Stimulated activated CD8-positive, alpha-beta memory T cell treated with anti-CD3 and anti-CD28 coated beads, Interleukin-4, amount 100 ng/mL, for 24 hours (primary cell): ENCODE data around the gene PTPRN2.
"Not testable (repeated sequence)": the region's sequence is repeated elsewhere in the genome, so short reads cannot be mapped to it uniquely, and the experiment has no call there.

ENCODE experiments used
- DNase-seq: peaks from one replicate; pipeline ENCODE4 v3.0.0-alpha.2; 2020; ENCODE audit warnings: low read depth

PTPRN2 gene

DNA sequence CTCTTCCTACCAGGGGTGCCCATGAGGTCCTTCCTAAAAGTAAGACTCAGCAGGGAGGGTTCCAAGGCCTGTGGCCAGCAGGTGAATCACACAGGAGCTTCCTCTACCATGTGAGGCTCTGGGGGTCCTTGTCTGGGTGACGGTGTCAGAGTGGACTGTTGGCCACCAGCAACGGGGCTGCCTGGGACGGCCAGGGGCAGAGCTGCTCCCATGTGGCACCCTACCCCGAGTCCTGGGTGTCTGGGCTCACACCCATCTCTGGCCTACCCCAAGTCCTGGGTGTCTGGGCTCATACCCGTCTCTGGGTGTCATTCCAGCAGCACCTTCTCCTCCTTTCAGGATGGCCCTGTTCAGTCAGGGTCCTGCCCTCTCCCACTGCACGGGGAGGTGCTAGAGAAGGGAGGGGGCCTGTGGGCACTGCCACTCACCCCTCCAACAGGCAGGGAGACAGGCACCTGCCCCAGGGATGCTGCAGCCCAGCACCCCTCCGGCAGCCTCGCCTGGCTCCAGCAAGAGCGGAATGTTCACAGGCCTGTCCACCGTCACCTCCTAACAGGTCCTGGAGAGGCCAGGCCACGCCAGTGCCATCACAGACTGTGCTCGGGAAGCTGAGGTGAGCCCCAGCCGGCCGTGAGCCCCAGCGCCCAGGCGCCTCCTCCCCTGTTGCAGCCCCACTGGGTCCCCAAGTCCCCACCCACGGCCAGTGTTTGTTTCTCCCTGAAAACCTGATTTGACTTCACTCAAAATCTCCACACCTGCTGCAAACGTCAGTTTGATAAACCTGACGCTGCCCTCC lies 143.7 kb downstream of the PTPRN2 start:
- no peak for DNase-seq

DNA sequence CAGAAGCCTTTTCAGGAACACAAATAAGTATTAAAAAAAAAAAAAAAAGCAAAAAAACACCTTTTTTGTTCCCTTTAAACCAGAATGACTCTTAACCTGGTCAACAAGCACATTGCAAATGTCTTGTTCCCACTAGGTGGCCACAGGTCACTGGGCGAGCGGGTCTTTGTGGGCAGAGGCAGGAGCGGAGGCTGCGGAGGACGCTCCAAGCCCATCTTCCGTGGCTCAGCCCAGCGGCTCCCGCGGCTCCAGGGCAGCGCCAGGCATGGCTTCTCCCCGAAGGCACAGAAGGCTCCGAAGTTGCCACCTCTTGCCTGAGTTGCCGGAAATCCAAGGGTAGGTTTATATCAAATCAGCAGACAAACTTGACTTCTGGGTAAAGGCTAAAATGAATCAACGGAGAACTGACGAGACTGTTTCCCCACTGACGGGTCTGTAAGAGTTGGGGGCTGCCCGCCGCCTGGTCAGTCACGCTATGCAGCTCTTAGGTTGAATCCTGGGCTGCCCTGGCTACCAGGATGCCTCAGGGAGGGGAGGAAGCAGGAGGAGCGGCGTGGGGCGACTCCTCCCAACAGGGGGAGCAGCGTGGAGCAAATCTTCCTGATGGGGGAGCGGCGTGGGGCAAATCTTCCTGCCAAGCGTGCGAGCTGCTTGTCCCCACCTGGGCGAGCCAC lies 144.5 kb downstream of the PTPRN2 start:
- DNase-seq: no peak

GRCh38 chr7:158442260-158442659 lies 145.4 kb downstream of the PTPRN2 start:
- DNase-seq: no peak

GRCh38 chr7:158439035-158439434 lies 148.6 kb downstream of the PTPRN2 start:
- no peak for DNase-seq

GRCh38 chr7:158432369-158433341 lies 155.0 kb downstream of the PTPRN2 start:
- no peak for DNase-seq

DNA sequence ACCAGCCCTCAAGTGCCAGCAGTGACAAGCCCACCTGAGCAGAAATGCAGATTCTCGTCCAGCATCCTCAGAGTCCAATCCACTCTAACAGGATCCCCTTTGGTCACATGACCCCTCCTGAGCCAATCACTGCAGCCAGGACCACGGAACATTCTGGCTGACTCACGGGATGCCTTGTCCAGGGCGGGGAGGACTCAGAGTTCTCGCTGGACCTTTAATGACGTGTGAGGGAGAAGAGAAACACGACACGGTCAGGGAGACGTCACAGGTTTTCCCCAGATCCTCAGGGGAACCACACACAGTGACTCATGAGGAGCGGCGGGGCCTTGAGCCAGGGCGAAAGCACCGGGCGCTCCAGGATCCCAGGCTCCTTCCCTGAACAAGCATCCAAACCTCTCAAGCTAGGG lies 155.7 kb downstream of the PTPRN2 start:
- DNase-seq: no peak

DNA sequence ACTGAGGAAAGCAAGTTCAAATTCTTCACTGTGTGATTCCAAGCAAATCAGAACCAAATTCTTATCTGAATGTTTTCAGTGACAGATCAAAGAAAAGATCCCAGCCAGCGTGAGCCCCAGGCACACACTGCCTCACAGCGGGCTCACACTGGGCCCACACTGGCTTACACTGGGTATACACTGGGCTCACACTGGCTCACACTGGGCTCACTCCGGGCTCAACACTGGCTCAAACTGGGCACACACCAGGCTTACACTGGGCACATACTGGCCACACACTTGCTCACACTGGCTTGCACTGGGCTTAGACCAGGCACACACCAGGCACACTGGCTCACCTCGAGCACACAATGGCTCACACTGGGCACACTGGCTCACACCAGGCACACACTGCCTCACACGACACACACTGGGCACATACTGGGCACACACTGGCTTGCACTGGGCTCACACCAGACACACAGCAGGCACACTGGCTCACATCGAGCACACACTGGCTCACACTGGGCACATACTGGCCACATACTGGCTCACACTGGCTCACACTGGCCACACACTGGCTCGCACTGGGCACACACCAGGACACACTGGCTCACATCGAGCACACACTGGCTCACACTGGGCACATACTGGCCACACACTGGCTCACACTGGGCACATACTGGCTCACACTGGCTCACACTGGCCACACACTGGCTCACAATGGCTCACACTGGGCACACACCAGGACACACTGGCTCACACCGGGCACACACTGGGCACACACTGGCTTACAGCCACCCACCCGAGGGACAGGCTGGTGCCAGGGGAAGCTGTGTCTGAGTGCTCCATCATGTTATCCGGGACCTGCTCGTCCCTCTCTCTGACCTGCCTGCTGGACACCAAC lies 156.3 kb downstream of the PTPRN2 start:
- DNase-seq: no peak

GRCh38 chr7:158430308-158431034 lies 157.2 kb downstream of the PTPRN2 start:
- no peak for DNase-seq

- DNase-seq: no peak
Measured at GRCh38 chr7:158428837-158429753, 158.5 kb downstream of the PTPRN2 start.

DNA sequence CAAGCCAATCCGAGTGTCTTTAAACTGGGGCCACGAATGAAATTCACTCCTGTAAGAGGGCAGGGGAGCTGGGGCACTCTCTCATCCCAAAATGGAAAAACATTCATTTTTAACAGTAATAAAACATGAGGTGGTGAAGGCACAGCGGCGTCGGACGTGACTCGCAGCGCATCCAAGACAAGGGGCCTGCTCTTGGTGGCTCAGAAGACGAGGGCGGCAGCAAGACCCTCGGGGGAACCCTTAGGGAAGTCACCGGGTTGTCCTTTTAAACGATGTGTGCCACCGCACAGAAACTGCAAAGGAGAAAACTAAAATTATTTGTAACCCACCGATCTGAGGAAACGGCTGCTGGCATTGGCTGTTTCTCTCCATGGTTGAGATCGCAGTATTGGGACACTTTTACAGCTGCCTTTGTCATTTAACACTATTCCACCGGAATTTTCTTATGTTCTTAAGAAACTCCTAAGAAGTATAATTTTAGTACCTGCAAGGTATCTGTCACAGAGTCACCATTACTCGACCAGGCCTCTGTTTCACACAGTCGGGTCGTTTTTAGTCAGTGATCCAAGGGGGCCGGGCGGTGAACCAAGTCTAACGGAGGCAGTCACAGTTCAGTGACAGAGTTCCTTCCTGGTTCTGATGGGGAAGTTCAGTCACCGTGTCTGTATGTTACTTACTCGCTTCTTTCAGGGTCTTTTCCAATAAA lies 159.3 kb downstream of the PTPRN2 start:
- DNase-seq: no peak

GRCh38 chr7:158425676-158426075 lies 161.9 kb downstream of the PTPRN2 start:
- not testable (repeated sequence) for DNase-seq

GRCh38 chr7:158424531-158424930 lies 163.1 kb downstream of the PTPRN2 start:
- no peak for DNase-seq

DNA sequence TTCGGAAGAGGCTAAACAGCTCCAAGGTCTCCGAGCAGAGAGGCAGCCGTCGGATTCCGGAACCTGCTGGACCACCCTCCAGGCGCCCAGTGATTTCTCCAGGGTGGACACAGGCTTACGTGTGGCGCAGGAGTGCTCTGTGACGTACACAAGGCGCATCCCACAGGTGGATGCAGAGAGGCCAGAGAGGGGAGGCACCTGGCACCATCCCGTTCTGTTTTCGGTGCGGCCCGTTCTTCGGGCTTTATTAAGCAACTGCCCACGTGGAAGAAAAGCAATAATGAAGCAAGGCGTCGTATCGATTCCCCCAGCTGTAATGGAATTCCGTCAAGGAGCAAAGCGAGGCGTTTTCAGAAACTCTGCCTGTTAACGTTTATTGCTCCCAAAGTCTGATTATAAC lies 163.6 kb downstream of the PTPRN2 start:
- DNase-seq: no peak

GRCh38 chr7:158422887-158423560 lies 164.6 kb downstream of the PTPRN2 start:
- no peak for DNase-seq

GRCh38 chr7:158422196-158422886 lies 165.3 kb downstream of the PTPRN2 start:
- no peak for DNase-seq

GRCh38 chr7:158421361-158421760 lies 166.3 kb downstream of the PTPRN2 start:
- DNase-seq: no peak

GRCh38 chr7:158420591-158421340 lies 166.9 kb downstream of the PTPRN2 start:
- no peak for DNase-seq
